BLaER1 (cell line): Measurements from ENCODE around the gene XYLT1.

Experiments used
- H3K27ac ChIP-seq: shearing (Covaris generic); formaldehyde crosslinking; 2 replicates; pipeline ENCODE4 v1.8.1; 2022
- H3K27me3 ChIP-seq: shearing (Covaris generic); formaldehyde crosslinking; 2 replicates; pipeline ENCODE4 v1.8.1; 2022
- H3K36me3 ChIP-seq: shearing (Covaris generic); formaldehyde crosslinking; 2 replicates; pipeline ENCODE4 v1.8.1; 2022
- H3K4me1 ChIP-seq: shearing (Covaris generic); formaldehyde crosslinking; 2 replicates; pipeline ENCODE4 v1.8.1; 2022
- H3K4me2 ChIP-seq: shearing (Covaris generic); formaldehyde crosslinking; 2 replicates; pipeline ENCODE4 v1.8.1; 2022
- H3K4me3 ChIP-seq: shearing (Covaris generic); formaldehyde crosslinking; 2 replicates; pipeline ENCODE4 v1.8.1; 2022
- H3K9ac ChIP-seq: shearing (Covaris generic); formaldehyde crosslinking; 2 replicates; pipeline ENCODE4 v1.8.1; 2022
- H3K9me3 ChIP-seq: shearing (Covaris generic); formaldehyde crosslinking; 2 replicates; pipeline ENCODE4 v1.8.1; 2022
- H4K20me1 ChIP-seq: shearing (Covaris generic); formaldehyde crosslinking; 2 replicates; pipeline ENCODE4 v1.8.1; 2022
- Cebpa-rat ChIP-seq: shearing (Covaris generic); IDR thresholded peaks from 2 replicates; pipeline ENCODE4 v1.8.1; 2022

XYLT1 gene

DNA sequence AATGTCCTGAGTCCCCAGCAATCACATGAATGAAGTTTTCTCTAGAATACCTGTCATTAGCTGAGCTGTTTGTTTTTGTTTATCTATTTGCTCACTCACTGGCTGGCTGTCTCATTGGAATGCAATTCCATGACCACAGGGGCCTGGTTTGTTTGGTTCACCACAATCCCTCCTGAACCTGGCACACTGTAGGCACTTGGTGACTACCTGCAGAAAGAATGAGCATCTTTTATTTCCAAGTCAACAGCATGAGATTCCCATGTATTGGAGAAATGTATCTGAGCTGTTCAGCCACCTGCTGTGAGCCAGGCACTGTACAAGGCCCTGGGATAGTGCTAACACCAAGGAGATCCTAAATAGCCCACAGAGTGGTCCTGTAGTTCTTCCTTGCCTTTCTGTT lies 345.1 kb downstream of the XYLT1 start:
- H3K9me3 ChIP-seq = peaks cover 28% of the 10 kb centered on the region
- no peak overlapping the region for H3K4me3 ChIP-seq
- no peak overlapping the region for H3K27ac ChIP-seq
- H3K36me3 ChIP-seq = peaks cover 100% of the 10 kb centered on the region
- no peak overlapping the region for H3K4me2 ChIP-seq
- no peak for TF ChIP-seq Cebpa-rat
- H4K20me1 ChIP-seq = peaks cover 11% of the 10 kb centered on the region; the same call in 1 of the 2 replicates
- H3K27me3 ChIP-seq = no peaks in the 10 kb centered on the region
- H3K9ac ChIP-seq = no peak overlapping the region
- H3K4me1 ChIP-seq = no peaks in the 10 kb centered on the region

DNA sequence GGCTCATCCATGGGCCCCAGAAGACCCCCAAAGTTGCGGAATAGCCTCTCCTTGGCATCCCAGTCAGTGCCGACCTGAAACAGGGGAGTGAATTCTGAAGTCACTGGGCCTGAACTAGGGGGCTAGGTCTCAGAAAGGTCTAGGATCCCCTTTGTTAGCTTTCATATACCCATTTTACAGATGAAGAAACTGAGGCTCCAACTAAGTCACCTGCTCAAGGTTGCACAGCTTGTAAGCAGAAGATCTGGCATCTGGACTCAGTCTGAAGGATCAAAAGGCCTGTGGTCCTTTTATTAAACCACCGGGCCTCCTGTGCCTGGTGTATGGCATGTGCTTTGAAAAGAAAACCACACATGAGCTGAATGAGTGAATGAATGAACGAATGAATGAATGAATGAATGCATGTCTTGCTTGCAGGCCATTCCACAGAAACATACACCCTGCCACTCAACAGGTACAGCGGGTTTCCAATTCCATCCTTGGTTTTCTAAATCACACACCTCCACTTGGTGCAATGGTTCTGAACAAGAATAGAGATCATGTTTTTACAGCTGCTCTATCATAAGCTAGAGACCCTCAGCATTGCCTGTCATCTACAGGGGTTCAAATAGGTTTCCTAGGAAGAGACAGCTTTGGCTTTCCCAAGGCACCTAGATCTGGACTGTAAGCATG lies 352.7 kb downstream of the XYLT1 start:
- peaks cover 32% of the 10 kb centered on the region for H4K20me1 ChIP-seq
- H3K27ac ChIP-seq = no peak overlapping the region
- no peak for TF ChIP-seq Cebpa-rat
- peaks cover 99% of the 10 kb centered on the region for H3K36me3 ChIP-seq
- no peak overlapping the region for H3K9ac ChIP-seq
- H3K4me3 ChIP-seq = no peak overlapping the region
- H3K9me3 ChIP-seq = no peaks in the 10 kb centered on the region
- no peaks in the 10 kb centered on the region for H3K27me3 ChIP-seq
- no peaks in the 10 kb centered on the region for H3K4me1 ChIP-seq
- no peak overlapping the region for H3K4me2 ChIP-seq

DNA sequence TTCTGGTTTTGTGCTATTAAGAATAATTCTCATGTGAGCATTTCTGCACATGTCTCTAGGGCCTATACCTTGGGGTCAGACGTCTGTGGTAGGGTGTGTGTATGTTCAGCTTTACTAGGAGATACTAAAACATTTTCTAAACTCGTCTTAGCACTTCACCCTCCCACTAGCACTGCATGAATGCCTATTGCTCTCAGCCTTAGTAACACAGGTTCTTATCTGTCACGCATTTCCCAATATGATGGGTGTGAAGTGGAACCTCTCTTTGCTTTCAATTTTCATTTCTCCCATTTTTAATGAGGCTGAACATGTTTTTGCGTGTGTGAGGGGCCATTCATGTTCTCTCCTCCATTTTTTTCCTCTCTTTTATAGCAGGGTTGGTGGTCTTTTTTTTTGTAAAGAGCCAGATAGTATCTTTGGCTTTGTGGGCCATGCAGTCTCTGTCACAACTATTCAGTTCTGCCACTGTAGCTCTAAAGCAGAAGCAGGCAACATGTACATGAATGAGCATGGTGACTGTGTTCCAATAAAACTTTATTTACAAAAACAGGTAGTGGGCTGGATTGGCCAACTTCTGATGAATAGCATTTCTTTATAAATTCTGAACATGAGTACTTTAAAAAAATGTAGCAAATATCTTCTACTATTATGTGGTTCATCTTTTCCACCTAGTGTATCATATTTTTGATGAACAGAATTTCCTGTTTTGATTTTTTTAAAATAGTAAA lies 354.0 kb downstream of the XYLT1 start:
- H4K20me1 ChIP-seq = peaks cover 37% of the 10 kb centered on the region

DNA sequence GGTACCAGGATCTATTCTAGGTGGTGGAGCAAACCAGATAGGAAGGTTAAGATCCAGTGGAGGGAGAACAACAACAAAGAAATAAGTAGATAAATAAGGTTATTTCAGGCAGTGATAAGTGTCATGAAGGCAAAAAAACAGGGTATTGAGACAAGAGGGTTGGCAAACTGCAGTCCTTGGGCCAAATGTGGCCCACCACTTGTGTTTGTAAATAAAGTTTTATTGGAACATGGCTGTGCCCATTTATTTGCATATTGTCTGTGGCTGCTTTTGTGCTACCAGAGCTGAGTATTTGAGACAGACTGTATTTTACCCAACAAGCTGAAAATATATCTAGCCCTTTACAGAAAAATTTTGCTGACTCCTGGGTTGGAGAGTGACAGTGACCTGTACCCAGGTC lies 361.3 kb downstream of the XYLT1 start:
- TF ChIP-seq Cebpa-rat = no peak
- Histone ChIP-seq H3K9ac (no peak overlapping the region), H3K4me2 (no peak overlapping the region), H3K27me3 (no peaks in the 10 kb centered on the region), H3K4me3 (no peak overlapping the region), H3K4me1 (peaks cover 19% of the 10 kb centered on the region), H3K27ac (no peak overlapping the region), H3K9me3 (no peaks in the 10 kb centered on the region), H3K36me3 (peaks cover 91% of the 10 kb centered on the region), H4K20me1 (peaks cover 49% of the 10 kb centered on the region; the same call in 1 of the 2 replicates)

More for the DNA sequence above, 354.0 kb downstream of the XYLT1 start:
- Histone ChIP-seq H3K27me3 (no peaks in the 10 kb centered on the region), H3K4me2 (no peak overlapping the region), H3K36me3 (peaks cover 98% of the 10 kb centered on the region), H3K9ac (no peak overlapping the region), H3K4me1 (no peaks in the 10 kb centered on the region), H3K9me3 (no peaks in the 10 kb centered on the region), H3K27ac (no peak overlapping the region), H3K4me3 (no peak overlapping the region)
- no peak for TF ChIP-seq Cebpa-rat

DNA sequence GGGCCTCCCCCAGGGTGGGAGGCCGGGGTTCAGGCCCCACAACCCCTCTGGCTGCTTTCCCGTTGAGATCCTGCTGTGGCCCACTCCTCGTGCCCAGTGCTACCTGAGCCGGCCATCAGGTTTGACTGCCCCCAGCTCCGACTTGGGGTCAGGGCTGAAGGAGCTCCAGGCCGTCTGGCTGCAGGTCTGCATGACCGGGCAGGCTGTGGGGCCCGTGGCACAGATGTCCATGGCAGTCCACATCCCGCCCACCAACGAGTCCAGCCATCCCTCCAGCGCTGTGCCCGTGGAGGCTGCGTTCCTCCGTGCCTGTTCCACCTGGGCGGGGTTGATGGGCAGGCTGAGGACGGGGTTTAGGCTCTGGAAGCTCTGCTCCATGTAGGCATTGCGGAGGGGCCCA lies 362.2 kb downstream of the XYLT1 start:
- no peak for TF ChIP-seq Cebpa-rat
- H3K4me2 ChIP-seq = no peak overlapping the region

DNA sequence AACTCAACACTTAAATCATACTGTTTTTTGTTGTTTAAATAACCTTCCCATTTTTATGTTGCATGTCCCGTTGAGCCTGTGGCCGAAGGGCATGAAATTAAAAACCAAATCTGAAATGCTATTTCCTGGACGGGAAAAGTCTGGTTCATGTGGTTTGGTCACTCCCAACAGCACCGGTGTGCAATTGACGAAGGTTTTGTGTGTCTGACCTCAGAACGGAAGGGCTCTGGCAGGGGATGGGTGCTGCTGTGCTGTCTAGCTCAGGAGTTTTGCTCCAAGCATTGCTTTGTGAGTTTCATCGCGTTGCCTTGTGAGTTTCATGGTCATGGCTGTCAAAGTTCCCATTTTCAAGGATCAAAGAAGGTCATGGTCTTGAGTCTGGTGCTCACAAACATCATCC lies 363.3 kb downstream of the XYLT1 start:
- no peaks in the 10 kb centered on the region for H3K27me3 ChIP-seq
- no peaks in the 10 kb centered on the region for H3K9me3 ChIP-seq
- peaks cover 40% of the 10 kb centered on the region; the same call in 1 of the 2 replicates for H4K20me1 ChIP-seq
- no peak overlapping the region for H3K4me2 ChIP-seq
- peaks cover 19% of the 10 kb centered on the region for H3K4me1 ChIP-seq
- no peak overlapping the region for H3K4me3 ChIP-seq
- H3K36me3 ChIP-seq = peaks cover 85% of the 10 kb centered on the region
- H3K9ac ChIP-seq = no peak overlapping the region
- no peak for TF ChIP-seq Cebpa-rat
- no peak overlapping the region for H3K27ac ChIP-seq

More for the DNA sequence above, 362.2 kb downstream of the XYLT1 start:
- Histone ChIP-seq H3K36me3 (peaks cover 89% of the 10 kb centered on the region), H3K4me1 (peaks cover 19% of the 10 kb centered on the region), H3K9me3 (no peaks in the 10 kb centered on the region), H3K9ac (no peak overlapping the region), H3K27me3 (no peaks in the 10 kb centered on the region), H4K20me1 (peaks cover 45% of the 10 kb centered on the region; the same call in 1 of the 2 replicates), H3K27ac (no peak overlapping the region), H3K4me3 (no peak overlapping the region)

DNA sequence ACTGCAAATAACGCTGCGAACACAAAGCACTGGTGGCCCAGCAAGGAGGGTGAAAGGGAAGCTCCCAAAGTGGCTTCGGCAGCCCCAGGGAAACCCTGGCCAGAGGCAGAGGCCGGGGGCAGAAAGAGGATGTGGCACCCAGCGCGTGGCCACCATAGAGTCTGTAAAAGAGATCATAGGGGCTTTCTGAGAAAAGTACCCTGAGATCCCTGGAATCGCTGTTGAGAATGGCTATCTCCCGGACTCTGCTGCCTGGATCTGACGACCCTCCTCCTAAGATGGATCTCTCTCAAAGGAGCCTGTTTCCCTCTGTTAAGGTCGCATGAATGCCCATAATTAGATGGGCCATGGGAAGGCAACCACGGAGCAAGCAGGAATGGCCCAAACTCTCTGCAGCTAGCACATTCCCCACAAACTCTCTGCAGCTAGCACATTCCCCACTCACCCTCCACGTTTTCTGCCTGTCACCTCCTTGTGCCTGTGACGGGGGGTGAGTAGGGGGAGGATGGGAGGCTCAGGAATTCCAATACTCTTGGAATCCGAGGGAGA lies 364.4 kb downstream of the XYLT1 start:
- Histone ChIP-seq H3K27me3 (no peaks in the 10 kb centered on the region), H3K9me3 (no peaks in the 10 kb centered on the region), H3K4me1 (peaks cover 19% of the 10 kb centered on the region), H4K20me1 (peaks cover 37% of the 10 kb centered on the region; the same call in 1 of the 2 replicates), H3K36me3 (peaks cover 80% of the 10 kb centered on the region), H3K4me2 (peak overlapping the region; percentile 47; the same call in 1 of the 2 replicates), H3K4me3 (no peak overlapping the region), H3K27ac (no peak overlapping the region), H3K9ac (no peak overlapping the region)
- no peak for TF ChIP-seq Cebpa-rat

DNA sequence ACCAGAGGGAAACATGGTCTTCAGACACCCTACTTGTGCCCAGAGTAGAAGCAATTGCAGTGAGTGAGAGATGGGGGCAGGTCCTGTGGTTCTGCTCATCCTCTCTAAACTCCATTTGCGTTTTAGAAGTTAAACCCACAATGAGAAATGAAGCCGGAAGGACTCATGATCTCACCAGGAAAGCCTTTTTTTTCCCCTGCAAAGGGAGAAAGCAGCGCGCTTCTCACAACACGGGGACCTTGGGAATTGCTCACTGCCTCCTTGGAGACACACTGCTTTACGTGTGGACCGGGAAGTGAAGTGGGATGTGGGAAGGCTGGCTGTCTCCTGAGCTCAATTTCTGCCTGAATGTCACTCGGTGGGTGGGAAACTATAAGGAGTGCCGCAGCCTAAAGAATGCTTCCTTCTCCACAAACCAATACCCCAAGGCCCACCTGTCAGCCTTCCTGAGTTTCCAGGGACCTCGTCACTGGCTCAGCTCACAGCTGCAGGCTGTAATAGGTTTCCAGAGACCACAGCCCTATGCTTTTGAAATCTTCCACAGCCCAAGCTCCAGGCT lies 365.4 kb downstream of the XYLT1 start:
- TF ChIP-seq Cebpa-rat = no peak
- H3K27me3 ChIP-seq = no peaks in the 10 kb centered on the region
- H3K27ac ChIP-seq = no peak overlapping the region
- H3K4me2 ChIP-seq = peak overlapping the region; percentile 47
- no peaks in the 10 kb centered on the region for H3K9me3 ChIP-seq
- H3K9ac ChIP-seq = no peak overlapping the region
- H4K20me1 ChIP-seq = peaks cover 34% of the 10 kb centered on the region; the same call in 1 of the 2 replicates
- H3K4me1 ChIP-seq = peaks cover 19% of the 10 kb centered on the region
- no peak overlapping the region for H3K4me3 ChIP-seq
- H3K36me3 ChIP-seq = peaks cover 70% of the 10 kb centered on the region

DNA sequence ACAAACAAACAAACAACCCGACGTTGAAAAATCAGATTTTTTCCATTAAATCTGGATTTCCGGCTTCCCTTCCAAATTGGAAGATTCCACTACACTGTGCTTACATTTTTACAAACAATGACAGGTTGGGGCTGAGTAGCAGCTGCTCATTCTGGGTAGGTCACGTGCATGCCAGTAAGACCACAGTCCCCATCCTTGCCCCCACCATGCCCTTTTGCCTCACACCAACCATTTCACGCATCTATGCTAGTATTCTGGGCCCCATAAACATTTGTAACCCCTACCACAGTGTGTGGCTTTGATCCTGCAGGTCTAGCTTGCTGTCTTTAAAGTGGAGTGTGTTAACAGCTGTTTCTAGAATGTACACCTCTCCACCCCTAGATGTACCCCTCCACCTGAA lies 366.1 kb downstream of the XYLT1 start:
- Histone ChIP-seq H3K9me3 (no peaks in the 10 kb centered on the region), H3K27me3 (no peaks in the 10 kb centered on the region), H3K4me3 (no peak overlapping the region), H4K20me1 (peaks cover 28% of the 10 kb centered on the region; the same call in 1 of the 2 replicates), H3K27ac (no peak overlapping the region), H3K4me1 (peaks cover 19% of the 10 kb centered on the region), H3K36me3 (peaks cover 64% of the 10 kb centered on the region), H3K4me2 (no peak overlapping the region), H3K9ac (no peak overlapping the region)
- no peak for TF ChIP-seq Cebpa-rat
